ENCODE measurements around the gene CACNA1F.

DNA sequence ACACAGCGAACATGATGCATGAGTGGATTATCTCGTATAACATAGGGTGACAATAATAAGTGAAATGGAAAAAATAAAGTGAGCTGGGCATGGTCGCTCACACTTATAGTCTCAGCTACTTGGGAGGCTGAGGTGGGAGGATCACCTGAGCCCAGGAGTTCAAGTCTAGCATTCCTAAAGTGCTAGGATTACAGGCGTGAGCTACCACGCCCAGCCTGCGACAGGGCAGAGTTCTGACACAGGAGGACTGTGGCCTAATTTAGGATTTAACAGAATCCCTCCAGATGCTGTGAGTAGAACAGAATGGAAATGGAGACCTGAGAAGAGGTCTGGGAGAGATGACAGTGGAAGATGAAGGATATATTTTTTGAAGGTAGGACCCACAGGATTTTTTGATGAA lies 43.5 kb downstream of the CACNA1F start:
- TF ChIP-seq, protein P1, sequence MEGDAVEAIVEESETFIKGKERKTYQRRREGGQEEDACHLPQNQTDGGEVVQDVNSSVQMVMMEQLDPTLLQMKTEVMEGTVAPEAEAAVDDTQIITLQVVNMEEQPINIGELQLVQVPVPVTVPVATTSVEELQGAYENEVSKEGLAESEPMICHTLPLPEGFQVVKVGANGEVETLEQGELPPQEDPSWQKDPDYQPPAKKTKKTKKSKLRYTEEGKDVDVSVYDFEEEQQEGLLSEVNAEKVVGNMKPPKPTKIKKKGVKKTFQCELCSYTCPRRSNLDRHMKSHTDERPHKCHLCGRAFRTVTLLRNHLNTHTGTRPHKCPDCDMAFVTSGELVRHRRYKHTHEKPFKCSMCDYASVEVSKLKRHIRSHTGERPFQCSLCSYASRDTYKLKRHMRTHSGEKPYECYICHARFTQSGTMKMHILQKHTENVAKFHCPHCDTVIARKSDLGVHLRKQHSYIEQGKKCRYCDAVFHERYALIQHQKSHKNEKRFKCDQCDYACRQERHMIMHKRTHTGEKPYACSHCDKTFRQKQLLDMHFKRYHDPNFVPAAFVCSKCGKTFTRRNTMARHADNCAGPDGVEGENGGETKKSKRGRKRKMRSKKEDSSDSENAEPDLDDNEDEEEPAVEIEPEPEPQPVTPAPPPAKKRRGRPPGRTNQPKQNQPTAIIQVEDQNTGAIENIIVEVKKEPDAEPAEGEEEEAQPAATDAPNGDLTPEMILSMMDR (IDR thresholded peaks at IDR 0.05; ENCODE audit: insufficient read depth, low read length, poor library complexity, severe bottlenecking), result no peak
- no peak for TF ChIP-seq EZH2phosphoT487 (conservative IDR thresholded peaks at IDR 0.05; ENCODE audit: low read length)

All from SU-DHL-6 (cell line).